B cell (primary cell): Measurements from ENCODE around the gene ANKLE2.
"Not testable (repeated sequence)": the region's sequence is repeated elsewhere in the genome, so short reads cannot be mapped to it uniquely, and the experiment has no call there.

Source experiments
- EZH2 ChIP-seq: IDR thresholded peaks from 2 replicates; pipeline ENCODE4 v1.6.1; 2012; ENCODE audit warnings: borderline replicate concordance, low read depth, mild to moderate bottlenecking, moderate library complexity, low read length; ENCODE audit not compliant: insufficient read depth, poor library complexity, severe bottlenecking
- TF ChIP-seq, protein P1 (sequence below): fragments of 200-600 bp; IDR thresholded peaks from one replicate; pipeline ENCODE4 v1.8.0; 2022; ENCODE audit warnings: antibody characterized with exemption, mild to moderate bottlenecking

- TF ChIP-seq, protein P1, sequence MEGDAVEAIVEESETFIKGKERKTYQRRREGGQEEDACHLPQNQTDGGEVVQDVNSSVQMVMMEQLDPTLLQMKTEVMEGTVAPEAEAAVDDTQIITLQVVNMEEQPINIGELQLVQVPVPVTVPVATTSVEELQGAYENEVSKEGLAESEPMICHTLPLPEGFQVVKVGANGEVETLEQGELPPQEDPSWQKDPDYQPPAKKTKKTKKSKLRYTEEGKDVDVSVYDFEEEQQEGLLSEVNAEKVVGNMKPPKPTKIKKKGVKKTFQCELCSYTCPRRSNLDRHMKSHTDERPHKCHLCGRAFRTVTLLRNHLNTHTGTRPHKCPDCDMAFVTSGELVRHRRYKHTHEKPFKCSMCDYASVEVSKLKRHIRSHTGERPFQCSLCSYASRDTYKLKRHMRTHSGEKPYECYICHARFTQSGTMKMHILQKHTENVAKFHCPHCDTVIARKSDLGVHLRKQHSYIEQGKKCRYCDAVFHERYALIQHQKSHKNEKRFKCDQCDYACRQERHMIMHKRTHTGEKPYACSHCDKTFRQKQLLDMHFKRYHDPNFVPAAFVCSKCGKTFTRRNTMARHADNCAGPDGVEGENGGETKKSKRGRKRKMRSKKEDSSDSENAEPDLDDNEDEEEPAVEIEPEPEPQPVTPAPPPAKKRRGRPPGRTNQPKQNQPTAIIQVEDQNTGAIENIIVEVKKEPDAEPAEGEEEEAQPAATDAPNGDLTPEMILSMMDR, result not testable (repeated sequence)
- TF ChIP-seq EZH2, result not testable (repeated sequence)
Observed at GRCh38 chr12:132694888-132695287, 66.7 kb downstream of the ANKLE2 start.
